HG02870 (cell line): Measurements from ENCODE around the gene PTDSS2.
A peak's percentile ranks its signal among the peaks of the same experiment; 100 is the strongest.
"Not testable (repeated sequence)": the region's sequence is repeated elsewhere in the genome, so short reads cannot be mapped to it uniquely, and the experiment has no call there.

Source experiments
- ATAC-seq: cut with Tn5 transposase; IDR thresholded peaks from one replicate; pipeline ENCODE4 v1.9.1; 2021; ENCODE audit warnings: mild to moderate bottlenecking, moderate library complexity; ENCODE audit not compliant: unreplicated experiment

The PTDSS2 gene

GRCh38 chr11:449889-450808 lies at the start of gene PTDSS2:
Gene PTDSS2, plus strand, starts transcription at chr11:450279. Its CDS starts 177 bp downstream, at chr11:450456.
- peak; percentile 68 for ATAC-seq

- ATAC-seq = not testable (repeated sequence)
These were observed 48.9 kb upstream of the PTDSS2 start for GRCh38 chr11:401196-401595.

GRCh38 chr11:403021-403760 lies 46.9 kb upstream of the PTDSS2 start:
- no peak for ATAC-seq

GRCh38 chr11:403761-404431 lies 46.2 kb upstream of the PTDSS2 start:
- no peak for ATAC-seq

- ATAC-seq = no peak
These were observed 45.4 kb upstream of the PTDSS2 start for GRCh38 chr11:404551-405264.

GRCh38 chr11:405323-405953 lies 44.6 kb upstream of the PTDSS2 start:
- ATAC-seq = no peak

GRCh38 chr11:405954-406795 lies 43.9 kb upstream of the PTDSS2 start:
- ATAC-seq = no peak

- peak; percentile 59 for ATAC-seq
These were observed 43.1 kb upstream of the PTDSS2 start for GRCh38 chr11:406796-407650.

GRCh38 chr11:407651-408123 lies 42.4 kb upstream of the PTDSS2 start:
- ATAC-seq = no peak

GRCh38 chr11:408154-409007 lies 41.7 kb upstream of the PTDSS2 start:
- ATAC-seq = no peak

GRCh38 chr11:409008-409599 lies 41.0 kb upstream of the PTDSS2 start:
- ATAC-seq = no peak

GRCh38 chr11:409600-410483 lies 40.2 kb upstream of the PTDSS2 start:
- ATAC-seq = no peak

- ATAC-seq = not testable (repeated sequence)
These were observed 39.4 kb upstream of the PTDSS2 start for GRCh38 chr11:410711-411110.

GRCh38 chr11:411520-411919 lies 38.6 kb upstream of the PTDSS2 start:
- not testable (repeated sequence) for ATAC-seq

GRCh38 chr11:412641-413119 lies 37.4 kb upstream of the PTDSS2 start:
- no peak for ATAC-seq
